Measurements from ENCODE around the gene ACP3. TPM values are rescaled to one million over a fixed set of nuclear protein-coding genes. Genes with fewer than 3 reads are reported as not detected.

Gene ACP3
- total and polyA plus RNA-seq, 9 of the 15 experiments (the other 6 are each of a cell fraction or from before 2014, with no cell fraction given) = 0.08 to 1.1 (median 0.21) TPM

DNA sequence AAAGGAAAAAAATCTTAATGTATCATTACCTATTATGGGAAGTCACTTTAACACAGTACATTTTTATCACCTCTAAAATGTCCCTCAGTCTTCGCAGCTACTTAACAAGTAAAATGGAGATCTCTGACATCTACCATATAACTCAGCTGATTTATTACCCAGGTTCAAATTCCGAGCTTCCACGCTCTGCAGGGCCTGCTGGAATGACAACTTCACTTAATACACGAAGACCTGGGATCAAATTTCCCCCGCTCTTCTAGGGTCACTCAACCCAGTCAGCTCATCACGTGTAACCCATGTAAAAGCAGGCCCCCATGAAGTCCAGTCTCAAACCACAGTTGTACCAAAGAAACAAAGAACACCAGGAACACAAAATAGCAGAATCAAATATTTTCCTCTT lies 44.2 kb upstream of the ACP3 start (continued):
- TF ChIP-seq HMG20A (CRISPR knock-in tag; conservative IDR thresholded peaks at IDR 0.05) (no peak), DACH1 (IDR thresholded peaks at IDR 0.05; ENCODE audit: partially characterized antibody) (no peak), SMAD2 (IDR thresholded peaks at IDR 0.05; ENCODE audit: low read depth, low read length) (no peak), U2AF2 (optimal IDR thresholded peaks at IDR 0.05; ENCODE audit: low read depth, low read length) (no peak)

DNA sequence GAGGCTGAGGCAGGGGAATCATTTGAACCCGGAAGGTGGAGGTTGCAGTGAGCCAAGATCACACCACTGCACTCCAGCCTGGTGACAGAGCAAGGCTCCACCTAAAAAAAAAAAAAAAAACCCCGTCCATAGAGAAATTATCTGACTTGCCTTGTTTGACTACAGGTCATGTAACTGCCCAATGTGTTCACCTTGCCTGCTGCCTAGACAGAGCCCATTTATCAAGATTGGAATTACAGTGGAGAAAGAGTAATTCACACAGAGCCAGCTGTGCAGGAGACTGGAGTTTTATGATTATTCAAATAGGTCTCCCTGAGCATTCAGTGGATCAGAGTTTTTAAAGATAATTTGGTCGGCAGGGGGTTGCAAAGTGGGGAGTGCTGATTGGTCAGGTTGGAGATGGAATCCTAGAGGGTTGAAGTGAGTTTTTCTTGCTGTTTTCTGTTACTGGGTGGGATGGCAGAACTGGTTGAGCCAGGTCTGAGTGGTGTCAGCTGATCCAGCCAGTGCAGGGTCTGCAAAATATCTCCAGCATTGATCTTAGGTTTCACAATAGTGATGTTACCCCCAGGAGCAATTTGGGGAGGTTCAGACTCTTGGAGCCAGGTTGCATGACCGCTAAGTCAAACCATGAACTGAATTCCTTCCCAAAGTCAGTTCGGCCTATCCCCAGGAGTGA lies 40.8 kb upstream of the ACP3 start:
- no peak overlapping the region for H3K4me2 ChIP-seq (ENCODE audit: insufficient read depth, low read length)
- no peaks in the 10 kb centered on the region for H4K20me1 ChIP-seq (replicated peaks; ENCODE audit: control insufficient read depth, insufficient read depth, low read length)
- no peak overlapping the region for H2AFZ ChIP-seq (ENCODE audit: low read depth, low read length)
- in situ Hi-C loops (cut with MboI) = no loop called here
- H3K79me2 ChIP-seq (ENCODE audit: control insufficient read depth, insufficient read depth, low read length) = no peaks in the 10 kb centered on the region
- H3K9ac ChIP-seq (ENCODE audit: insufficient read depth in 1 of 2, low read depth in 2 of 2, low read length in 2 of 2) = no peak overlapping the region
- DNase-seq (ENCODE audit: extremely low read depth in 1 of 4, low spot score in 3 of 4) = no peak
- BruUV-seq (replicated peaks) = no TSS peak
- no peaks in the 10 kb centered on the region for H3K36me3 ChIP-seq (ENCODE audit: control insufficient read depth, insufficient read depth, low read length)
- H3K4me3 ChIP-seq = no peak overlapping the region
- ChIA-PET CTCF (ENCODE audit: low intra/inter-chr PET ratio) (no interaction called here), POLR2A (no interaction called here)
- H3K9me3 ChIP-seq (replicated peaks; ENCODE audit: control insufficient read depth, insufficient read depth, low read depth, low read length) = no peaks in the 10 kb centered on the region
- no peaks in the 10 kb centered on the region for H3K4me1 ChIP-seq (replicated peaks in 1 of 2; ENCODE audit: control insufficient read depth in 2 of 2, insufficient read depth in 2 of 2, low read length in 2 of 2)
- FAIRE-seq = no peak
- intact Hi-C loops (cut with micrococcal nuclease) = no loop called here
- no peak overlapping the region for H3K27ac ChIP-seq (ENCODE audit: extremely low read depth, low read depth, low read length)
- H3K9me1 ChIP-seq (ENCODE audit: control insufficient read depth, insufficient read depth, low read length) = no peaks in the 10 kb centered on the region
- no peaks in the 10 kb centered on the region; a peak in 1 of 5 replicates for H3K27me3 ChIP-seq (ENCODE audit: control insufficient read depth in 2 of 2, insufficient read depth in 2 of 2, low read length in 2 of 2)
- no peak for ATAC-seq
- TF ChIP-seq GABPB1 (CRISPR knock-in tag; IDR thresholded peaks at IDR 0.05) (no peak), PTBP1 (IDR thresholded peaks at IDR 0.05; ENCODE audit: low read depth, low read length) (no peak), JUND (IDR thresholded peaks at IDR 0.05; ENCODE audit: borderline replicate concordance, low read depth, low read length) (no peak), JUND (tag; IDR thresholded peaks at IDR 0.05; ENCODE audit: borderline replicate concordance, low read depth, low read length) (no peak), HDGF (IDR thresholded peaks at IDR 0.05) (no peak), SIN3A (IDR thresholded peaks at IDR 0.05; ENCODE audit: borderline replicate concordance in 2 of 2, control insufficient read depth in 1 of 2, low read depth in 2 of 2, low read length in 2 of 2) (no peak), ILF3 (IDR thresholded peaks at IDR 0.05; ENCODE audit: borderline replicate concordance) (no peak), COPS2 (conservative IDR thresholded peaks at IDR 0.05) (no peak), ZFX (CRISPR knock-in tag; IDR thresholded peaks at IDR 0.05) (no peak), ZNF324 (CRISPR knock-in tag; IDR thresholded peaks at IDR 0.05) (no peak), TEAD4 (IDR thresholded peaks at IDR 0.05; ENCODE audit: low read length) (no peak), TEAD4 (CRISPR knock-in tag; IDR thresholded peaks at IDR 0.05; ENCODE audit: borderline replicate concordance) (no peak)
- TF ChIP-seq, protein P1, sequence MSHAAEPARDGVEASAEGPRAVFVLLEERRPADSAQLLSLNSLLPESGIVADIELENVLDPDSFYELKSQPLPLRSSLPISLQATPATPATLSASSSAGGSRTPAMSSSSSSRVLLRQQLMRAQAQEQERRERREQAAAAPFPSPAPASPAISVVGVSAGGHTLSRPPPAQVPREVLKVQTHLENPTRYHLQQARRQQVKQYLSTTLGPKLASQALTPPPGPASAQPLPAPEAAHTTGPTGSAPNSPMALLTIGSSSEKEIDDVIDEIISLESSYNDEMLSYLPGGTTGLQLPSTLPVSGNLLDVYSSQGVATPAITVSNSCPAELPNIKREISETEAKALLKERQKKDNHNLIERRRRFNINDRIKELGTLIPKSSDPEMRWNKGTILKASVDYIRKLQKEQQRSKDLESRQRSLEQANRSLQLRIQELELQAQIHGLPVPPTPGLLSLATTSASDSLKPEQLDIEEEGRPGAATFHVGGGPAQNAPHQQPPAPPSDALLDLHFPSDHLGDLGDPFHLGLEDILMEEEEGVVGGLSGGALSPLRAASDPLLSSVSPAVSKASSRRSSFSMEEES (CRISPR knock-in tag; IDR thresholded peaks at IDR 0.05) = no peak
- TF ChIP-seq, protein P2, sequence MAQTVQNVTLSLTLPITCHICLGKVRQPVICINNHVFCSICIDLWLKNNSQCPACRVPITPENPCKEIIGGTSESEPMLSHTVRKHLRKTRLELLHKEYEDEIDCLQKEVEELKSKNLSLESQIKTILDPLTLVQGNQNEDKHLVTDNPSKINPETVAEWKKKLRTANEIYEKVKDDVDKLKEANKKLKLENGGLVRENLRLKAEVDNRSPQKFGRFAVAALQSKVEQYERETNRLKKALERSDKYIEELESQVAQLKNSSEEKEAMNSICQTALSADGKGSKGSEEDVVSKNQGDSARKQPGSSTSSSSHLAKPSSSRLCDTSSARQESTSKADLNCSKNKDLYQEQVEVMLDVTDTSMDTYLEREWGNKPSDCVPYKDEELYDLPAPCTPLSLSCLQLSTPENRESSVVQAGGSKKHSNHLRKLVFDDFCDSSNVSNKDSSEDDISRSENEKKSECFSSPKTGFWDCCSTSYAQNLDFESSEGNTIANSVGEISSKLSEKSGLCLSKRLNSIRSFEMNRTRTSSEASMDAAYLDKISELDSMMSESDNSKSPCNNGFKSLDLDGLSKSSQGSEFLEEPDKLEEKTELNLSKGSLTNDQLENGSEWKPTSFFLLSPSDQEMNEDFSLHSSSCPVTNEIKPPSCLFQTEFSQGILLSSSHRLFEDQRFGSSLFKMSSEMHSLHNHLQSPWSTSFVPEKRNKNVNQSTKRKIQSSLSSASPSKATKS (CRISPR knock-in tag; IDR thresholded peaks at IDR 0.05) = no peak
- WGBS (ENCODE audit: insufficient coverage, low coverage, missing lambda C conversion rate) = 4% methylated on average over 3 of the region's 5 CpGs

All from K562 (cell line).